Activated naive CD4-positive, alpha-beta T cell treated with anti-CD3 and anti-CD28 coated beads, Interleukin-2, amount 50 U/mL, for 16 hours (primary cell): ENCODE data around the gene DGCR8.

Experiments used
- DNase-seq: peaks from one replicate; pipeline ENCODE4 v3.0.0-alpha.2; 2020

The DGCR8 gene

DNA sequence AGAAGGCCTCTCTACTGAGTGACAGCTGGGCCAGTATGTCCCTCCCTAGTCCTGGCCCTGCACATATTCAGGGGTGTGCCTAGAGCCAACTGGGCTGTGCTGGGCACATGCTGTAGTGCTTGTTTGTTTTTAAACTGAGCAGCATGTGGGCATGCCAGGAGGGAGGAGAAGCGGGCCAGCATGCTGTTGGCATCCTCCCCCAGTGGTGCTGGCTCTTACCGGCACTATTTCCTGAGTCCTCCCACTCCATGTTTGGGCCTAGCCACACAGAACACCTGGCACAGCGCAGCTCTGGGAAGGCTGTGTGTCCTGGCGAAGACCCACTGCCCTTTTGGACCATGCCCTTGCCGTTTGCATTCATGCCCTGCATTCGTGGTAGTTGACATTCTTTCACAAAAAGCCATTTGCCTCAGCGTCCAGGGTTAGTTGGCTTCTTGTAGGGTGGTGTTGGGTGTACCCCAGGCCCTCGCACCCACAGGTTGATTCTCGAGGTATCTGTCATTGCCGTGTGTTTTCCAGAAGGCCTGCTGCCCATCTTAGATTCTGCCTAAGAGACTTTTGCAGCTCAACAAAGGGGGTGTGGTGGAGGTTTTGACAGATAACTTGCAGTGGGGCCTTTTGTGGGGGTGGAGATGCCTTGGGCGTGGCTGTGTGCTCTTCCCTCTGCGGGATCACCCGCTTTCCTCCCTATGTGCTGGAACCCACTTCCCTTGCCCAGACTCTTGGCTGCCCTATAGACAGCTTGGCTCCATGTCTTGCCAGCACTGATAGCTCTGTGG lies 13.6 kb downstream of the DGCR8 start:
- no peak for DNase-seq

DNA sequence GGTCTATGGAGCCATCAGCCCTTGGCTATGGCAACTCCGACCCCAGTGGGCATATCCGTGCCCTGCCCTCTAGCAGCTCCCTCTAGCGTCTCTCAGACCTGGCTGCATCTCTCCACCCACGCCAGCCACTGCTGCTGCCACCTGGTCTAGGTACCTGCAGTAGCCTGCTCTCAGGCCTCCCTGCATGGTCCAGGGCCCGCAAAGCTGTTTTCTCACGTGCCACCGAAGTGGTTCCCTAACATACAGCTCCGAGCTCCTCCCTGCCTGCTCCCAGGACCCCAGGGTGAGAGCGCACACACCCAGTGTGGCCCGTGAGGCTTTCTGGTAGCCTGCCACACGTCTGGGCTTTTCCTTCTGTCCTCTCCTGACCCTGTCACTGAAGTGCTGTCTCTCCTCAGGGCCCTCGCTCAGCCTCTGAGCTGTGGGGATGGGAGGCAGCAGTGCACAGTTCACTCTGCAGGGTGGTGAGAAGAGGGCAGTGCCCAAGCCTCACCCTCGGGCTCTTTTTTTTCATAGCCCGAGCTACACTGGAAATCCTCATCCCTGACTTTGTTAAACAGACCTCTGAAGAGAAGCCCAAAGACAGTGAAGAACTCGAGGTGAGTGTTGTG lies 14.3 kb downstream of the DGCR8 start:
- DNase-seq: no peak

- DNase-seq: no peak
Measured at GRCh38 chr22:20095521-20095920, 15.5 kb downstream of the DGCR8 start.

GRCh38 chr22:20096574-20097420 lies 16.8 kb downstream of the DGCR8 start:
- no peak for DNase-seq

- no peak for DNase-seq
Measured at GRCh38 chr22:20099099-20099711, 19.2 kb downstream of the DGCR8 start.

DNA sequence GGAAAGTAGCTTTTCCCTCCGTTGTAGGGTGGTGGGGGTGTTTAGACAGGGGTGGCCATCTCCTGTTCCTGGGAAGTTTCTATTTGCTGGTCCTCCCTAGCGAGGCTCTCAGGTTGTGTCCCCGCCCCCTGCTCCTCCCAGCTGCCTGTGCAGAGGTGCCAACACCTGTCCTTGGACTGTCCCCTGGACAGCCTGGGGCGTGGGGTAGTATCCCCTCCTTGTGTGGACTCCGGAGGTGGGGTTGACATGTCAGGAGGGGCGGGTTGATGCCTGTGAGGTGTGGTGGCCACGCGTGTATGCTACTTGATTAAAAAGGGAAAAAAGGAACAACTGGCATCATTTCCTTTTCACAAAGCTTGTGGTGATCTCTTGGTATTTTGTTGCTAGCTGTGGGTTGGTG lies 21.6 kb downstream of the DGCR8 start:
- DNase-seq: no peak

DNA sequence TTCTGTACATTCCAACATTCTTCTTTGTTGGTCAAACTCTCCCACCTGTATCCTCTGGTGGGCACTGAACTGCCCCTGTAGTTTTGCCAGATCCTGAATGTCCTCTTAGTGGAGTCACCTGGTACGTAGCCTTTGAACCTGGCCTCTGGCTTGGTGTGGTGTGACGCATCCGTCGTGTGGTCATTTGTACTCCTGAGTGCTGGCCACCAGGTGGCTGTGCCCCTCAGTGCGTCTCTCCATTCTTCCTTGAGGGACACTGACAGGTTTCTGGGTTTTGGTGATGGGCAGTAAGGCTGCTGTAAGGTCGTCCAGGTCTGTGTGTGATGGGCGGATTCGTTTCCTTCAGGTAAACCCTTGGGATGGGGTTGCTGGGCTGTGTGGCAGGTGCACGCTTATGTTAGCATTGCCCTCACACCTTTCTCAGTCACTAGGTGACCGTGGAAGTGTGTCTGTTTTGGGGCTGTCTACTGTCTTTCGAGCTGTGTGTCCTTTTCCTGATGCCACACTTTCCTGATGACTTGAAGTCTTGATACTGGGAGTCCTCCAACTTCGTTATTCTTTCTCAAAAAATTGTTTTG lies 22.3 kb downstream of the DGCR8 start:
- DNase-seq: no peak

DNA sequence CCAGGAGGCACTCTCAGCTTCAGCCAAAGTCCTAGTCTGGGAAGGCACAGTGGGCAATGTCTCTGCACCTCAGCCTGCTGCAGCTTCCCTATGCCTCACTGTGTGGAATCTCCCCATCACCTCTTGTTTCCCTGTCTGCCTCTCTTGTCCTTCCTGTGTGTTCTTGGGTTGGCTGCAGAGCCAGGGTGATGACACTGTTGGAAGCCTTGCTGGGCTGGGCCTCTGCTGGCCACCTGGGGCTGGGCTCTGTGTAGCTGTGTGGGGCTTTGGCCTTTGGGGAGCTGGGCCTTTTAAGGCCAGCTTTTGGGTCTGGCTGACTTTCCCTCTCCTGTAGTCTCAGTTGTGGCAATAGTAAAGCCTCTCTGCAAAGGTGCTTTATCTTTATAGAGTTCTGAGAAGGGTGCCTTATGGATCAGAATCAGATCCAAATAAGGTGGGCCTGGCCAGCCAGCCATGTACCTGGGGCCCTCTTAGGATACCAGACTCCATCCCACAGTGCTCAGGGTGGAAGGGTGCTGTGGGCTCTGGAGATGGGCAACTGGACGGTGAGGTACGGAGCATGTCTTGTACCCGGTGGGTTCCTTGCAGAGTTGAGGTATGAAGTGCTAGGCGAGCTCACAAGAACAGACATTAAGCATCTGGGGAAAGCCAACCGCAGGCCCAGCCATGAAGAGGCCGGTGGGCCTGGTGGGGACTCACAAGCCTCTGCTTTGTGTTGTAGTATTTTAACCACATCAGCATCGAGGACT lies 25.6 kb downstream of the DGCR8 start:
- no peak for DNase-seq

GRCh38 chr22:20106205-20106848 lies 26.3 kb downstream of the DGCR8 start:
- no peak for DNase-seq

DNA sequence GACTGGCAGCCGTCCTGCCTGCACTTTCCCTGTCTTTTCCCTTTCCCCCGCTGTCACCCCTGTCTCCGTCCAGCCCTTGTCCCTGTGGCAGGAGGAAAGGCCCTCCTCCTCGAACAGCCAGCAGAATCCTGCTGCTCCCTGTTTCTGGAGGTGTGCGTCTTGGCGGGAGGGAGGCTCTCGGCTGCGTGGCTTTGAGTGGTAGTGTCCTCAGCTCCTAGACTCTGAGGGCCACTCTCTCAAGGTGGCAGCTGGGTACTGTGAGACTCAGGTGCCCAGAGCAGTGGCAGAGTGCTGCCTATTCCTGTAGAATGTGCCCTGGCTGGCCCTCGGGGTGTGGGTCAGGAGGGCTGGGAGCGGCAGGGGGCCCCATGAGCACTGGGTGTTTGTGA lies 26.8 kb downstream of the DGCR8 start:
- no peak for DNase-seq

DNA sequence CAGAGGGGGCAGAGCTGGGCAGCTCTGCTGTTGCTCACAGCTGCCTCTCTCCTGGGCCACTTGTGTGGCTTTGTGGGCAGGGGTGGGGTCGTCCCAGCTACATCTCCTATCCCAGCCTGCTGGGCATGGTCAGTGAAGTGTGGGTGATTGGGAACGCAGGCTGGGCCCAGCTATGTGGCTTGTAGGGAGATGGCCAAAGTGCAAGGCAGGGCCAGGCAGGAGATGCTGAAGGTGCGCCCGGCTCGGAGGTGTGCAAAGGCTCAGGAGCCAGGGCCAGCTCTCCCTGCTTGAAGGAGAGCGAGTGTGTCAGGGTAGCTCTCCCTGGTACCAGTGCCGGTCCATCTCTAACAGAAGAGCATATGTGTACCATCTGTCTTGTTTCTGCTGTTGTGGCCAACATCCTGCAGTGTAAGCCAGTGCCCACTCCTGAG lies 27.4 kb downstream of the DGCR8 start:
- DNase-seq: no peak

DNA sequence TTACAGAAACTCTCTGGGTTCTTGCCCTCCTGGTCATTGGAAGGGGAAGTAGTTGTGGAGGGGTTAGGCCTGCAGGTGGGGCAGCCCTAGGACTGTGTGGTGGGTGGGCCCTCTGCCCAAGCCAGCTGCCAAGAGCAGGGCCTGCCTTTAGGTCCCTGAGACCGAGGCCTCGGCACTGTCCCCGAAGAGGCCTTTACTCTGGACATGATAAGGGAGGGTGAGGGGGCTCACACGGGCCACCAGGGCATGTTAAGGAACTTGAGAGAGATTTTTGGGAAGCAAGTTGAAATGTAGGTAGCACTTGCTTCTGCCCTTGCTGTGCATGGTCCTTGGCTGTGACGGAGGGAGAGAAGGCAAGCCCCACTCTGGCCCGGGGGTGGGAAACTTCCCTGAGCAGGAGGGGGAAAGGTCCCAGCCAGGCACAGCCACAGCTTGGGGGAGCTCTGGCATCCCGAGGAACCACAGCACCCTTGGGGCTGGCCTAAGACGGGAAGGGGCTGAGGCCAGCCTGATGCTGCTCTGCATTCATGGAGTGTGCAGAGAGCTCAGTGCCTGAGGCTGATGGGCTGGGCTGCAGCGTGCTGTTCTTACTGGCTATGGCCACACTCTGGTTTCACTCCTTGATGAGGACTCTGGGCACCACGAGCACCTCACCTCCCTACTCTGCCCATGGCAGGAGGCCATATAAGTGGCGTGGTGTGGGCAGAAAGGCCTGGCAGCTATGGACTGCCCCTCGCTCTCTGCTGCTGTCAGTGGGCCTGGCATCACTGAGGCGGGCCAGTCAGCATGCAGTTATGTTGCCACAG lies 28.1 kb downstream of the DGCR8 start:
- no peak for DNase-seq

DNA sequence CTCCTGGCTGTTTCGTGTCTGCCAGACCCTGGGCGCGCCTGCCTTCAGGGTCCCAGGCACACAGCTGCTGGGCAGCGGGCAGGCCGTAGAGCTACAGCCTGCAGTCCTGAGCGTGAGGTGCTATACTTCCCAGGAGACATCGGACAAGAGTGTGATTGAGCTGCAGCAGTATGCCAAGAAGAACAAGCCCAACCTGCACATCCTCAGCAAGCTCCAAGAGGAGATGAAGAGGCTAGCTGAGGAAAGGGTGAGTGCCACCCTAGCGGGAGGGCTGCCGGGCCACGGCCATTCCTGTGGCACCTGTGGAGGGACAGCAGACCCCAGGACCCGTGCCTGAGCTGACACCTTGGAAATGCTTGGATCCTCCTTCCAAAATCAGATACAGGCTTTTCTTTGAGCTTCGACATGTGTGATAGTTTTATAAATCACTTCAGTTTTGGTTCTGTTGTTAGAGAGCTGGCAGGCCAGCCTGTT lies 28.8 kb downstream of the DGCR8 start:
- DNase-seq: no peak

DNA sequence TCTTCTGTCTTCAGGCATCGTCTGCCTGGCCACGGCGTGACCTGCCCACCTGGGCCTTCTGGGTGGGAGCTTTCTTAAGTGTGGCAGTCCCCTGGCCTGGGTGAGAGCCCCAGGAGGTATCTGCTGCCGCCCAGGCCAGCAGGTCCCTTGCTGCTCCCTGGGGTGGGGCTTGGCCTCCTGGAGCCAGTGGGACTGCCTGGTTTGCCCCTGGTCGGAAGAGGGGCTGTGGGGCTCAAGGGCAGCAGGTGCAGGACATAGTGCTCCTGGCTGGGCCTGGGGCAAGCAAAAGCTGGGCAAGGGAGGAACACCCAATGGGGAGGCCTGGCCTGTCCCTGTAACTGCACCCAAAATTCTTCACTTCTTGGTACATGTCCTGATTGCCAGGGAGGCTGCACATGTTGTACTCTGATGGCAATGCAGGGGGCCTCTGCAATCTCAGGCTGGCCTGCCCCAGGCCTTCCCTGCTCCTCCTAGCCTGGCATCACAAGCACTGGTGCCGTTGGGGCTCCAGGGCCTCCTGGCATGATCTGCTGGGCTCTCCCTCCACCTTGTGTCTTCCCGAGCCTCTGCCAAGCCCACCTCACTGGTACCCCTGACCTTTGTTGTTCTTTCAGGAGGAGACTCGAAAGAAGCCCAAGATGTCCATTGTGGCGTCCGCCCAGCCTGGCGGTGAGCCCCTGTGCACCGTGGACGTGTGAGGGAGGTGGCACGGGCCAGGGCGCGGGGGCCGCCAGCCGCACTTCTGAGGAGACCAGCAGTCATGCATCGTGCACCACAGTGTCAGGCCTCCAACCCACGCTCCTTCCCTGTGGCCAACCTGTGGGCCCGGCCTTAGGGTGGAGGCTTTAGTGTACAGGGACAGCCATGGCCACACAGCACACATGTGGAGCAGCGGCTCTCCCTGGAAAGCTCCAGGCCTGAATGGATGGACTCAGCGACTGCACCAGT lies 29.6 kb downstream of the DGCR8 start:
- DNase-seq: no peak

DNA sequence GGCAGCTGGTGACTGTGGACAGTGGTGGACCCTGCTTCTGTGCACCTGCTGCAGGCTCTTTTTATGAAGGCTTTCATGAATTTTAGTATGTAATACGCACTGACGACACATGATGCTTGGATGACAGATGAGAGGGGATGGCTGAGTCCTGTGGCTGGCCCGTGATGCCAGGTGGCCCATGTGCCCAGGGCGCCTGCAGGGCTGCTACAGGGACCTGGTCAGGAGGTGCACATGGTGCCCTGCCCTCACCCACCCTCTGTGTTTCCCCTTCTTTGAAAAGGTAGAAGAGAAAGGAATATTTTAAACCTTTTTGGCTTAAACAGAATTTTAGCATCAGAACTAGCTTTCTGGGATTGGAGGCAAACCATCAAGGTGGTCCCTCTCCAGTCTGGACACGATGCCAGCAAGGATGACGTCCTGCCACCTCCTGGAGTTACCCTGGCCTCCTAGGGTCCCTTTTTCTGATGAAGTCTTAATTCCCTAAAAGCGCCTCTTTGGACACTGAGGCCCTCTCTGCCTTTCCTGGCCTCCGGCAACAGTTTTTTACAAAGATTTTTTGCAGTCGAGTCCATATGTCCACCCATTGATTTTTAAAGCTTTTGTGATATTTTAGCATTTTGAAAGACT lies 30.4 kb downstream of the DGCR8 start:
- no peak for DNase-seq

- no peak for DNase-seq
Measured at GRCh38 chr22:20111045-20111688, 31.1 kb downstream of the DGCR8 start.

DNA sequence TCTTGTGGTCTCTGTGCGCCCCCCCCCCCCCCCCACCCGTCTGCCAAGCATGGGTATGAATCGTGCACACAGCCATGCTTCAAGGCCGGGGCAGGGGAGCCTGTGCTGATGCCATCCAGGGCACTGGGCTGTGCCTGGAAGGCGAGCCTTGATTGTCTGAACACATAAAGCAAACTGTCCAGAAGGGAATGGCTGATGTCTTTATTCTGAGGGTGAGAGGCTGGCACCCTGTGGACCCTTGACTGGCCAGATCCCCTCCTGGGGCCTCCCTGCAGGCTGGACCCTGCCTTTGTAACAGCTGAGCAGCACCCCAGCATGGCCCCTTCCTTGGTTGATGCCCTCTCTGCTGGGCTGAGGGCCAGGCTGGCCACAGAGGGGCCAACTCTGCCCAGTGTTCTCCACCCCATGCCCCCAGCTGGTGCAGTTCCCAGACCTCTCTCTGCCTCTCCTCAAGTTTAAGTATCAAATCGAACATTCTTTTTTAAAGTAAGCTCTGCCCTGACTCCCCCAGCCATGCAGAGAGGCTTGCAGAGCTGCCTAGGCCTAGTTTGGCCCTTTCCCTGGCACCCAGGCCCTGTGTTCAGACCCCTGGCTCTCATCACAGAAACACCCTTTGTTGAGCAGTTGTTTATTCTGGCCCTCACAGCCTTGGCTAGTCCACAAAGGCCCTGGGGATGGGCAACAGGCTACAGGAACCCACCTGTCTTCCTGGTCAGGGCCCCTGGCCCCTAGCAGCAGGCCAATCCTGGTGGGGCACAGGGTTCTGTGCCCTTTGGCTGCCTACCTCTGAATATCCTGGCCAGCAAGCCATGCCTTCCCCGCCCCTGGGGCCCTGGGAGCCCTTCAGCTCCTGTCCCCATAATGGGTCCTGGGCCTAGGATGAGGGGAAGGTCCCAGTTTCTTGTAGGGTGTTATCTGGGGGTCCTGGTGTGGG lies 31.9 kb downstream of the DGCR8 start:
- DNase-seq: no peak
